MCF 10A (cell line): ENCODE data around the gene RAMP1. TPM values are rescaled to one million over a fixed set of nuclear protein-coding genes. Genes with fewer than 3 reads are reported as not detected.

Experiments used
- BruUV-seq: library from RNA; stranded (reverse); fragments of 400-500 nt; replicated peaks from 2 replicates; lab custom pipeline; 2021; lab: Mats Ljungman, UMichigan
- CTCF ChIA-PET: fragments of 300-600 bp; sonication (Branson Sonifier 250); formaldehyde crosslinking; extraction: SDS; loops from one replicate; lab custom pipeline; 2021; ENCODE audit warnings: antibody characterized with exemption, inconsistent platforms; lab: Yijun Ruan, JAX
- POLR2A ChIA-PET: fragments of 300-600, 350-650 bp; sonication (Branson Sonifier 250); formaldehyde crosslinking; extraction: SDS; loops from one replicate; lab custom pipeline; 2020; ENCODE audit warnings: antibody characterized with exemption, inconsistent platforms; lab: Yijun Ruan, JAX
- DNase-seq: peaks from one replicate; pipeline ENCODE4 v3.0.0-alpha.2; 2018; ENCODE audit not compliant: unreplicated experiment
- H3K27ac Mint-ChIP-seq: one replicate; pipeline ENCODE4 v1.8.0; 2022; ENCODE audit warnings: mild to moderate bottlenecking, low read depth, mixed read lengths; ENCODE audit not compliant: unreplicated experiment
- H3K27me3 Mint-ChIP-seq: one replicate; pipeline ENCODE4 v1.8.0; 2022; ENCODE audit warnings: mixed read lengths; ENCODE audit not compliant: insufficient read depth, unreplicated experiment
- H3K36me3 Mint-ChIP-seq: one replicate; pipeline ENCODE4 v1.8.0; 2022; ENCODE audit warnings: mild to moderate bottlenecking, moderate library complexity, mixed read lengths; ENCODE audit not compliant: insufficient read depth, unreplicated experiment
- H3K4me1 Mint-ChIP-seq: one replicate; pipeline ENCODE4 v1.8.0; 2022; ENCODE audit warnings: mixed read lengths; ENCODE audit not compliant: insufficient read depth, unreplicated experiment
- H3K4me3 Mint-ChIP-seq: one replicate; pipeline ENCODE4 v1.8.0; 2022; ENCODE audit warnings: mild to moderate bottlenecking, moderate library complexity, mixed read lengths; ENCODE audit not compliant: unreplicated experiment
- H3K9me3 Mint-ChIP-seq: one replicate; pipeline ENCODE4 v1.8.0; 2022; ENCODE audit warnings: mixed read lengths; ENCODE audit not compliant: unreplicated experiment
- intact Hi-C: fragments of 100-400 bp; cut with micrococcal nuclease; formaldehyde crosslinking; loops from 2 replicates; pipeline ENCODE4 v1.14.1; 2022
- total RNA-seq: library from RNA; stranded (reverse); gene quantifications from 2 replicates; pipeline ENCODE4 v1.2.3, GENCODE V29; 2022
- TF ChIP-seq, protein P1 (sequence below): fragments of 200-600 bp; IDR thresholded peaks from one replicate; pipeline ENCODE4 v1.8.0; 2022; ENCODE audit warnings: antibody characterized with exemption, mild to moderate bottlenecking; ENCODE audit not compliant: unreplicated experiment

The RAMP1 gene
- total RNA-seq, 1 experiment from 2014 or later: 11.2 TPM

DNA sequence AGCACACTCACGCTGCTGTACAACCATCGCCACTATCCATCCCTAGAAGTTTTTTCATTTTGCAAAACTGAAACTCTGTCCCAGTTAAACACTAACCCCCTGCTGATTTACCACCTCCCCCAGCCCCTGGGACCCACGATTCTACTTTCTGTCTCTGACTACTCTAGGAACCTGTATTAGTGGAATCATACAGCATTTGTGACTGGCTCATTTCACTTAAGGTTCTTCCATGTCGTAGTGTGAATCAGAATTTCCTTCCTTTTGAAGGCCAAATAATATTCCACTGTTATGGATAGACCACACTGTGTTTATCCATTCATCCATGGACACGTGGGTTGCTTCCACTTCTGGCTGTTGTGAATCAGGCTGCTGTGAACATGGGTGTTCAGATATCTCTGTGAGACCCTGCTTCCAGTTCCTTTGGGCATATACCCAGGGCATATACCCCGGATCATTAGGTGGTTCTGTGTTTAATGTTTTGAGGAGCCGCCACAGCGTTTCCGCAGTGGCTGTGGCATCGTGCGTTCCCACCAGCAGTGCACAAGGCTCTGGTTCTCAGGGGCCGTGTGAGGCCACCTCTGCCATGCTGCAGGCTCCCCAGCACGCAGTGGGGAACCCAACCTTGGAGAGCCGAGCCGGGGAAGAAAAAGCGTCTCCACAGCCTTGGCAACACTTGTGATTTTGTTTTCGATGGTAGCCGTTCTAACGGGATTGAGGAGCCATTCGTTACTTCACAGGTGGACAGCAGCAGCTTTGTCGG lies 10.1 kb downstream of the RAMP1 start:
- Mint-ChIP-seq H3K9me3 (no peaks in the 10 kb centered on the region), H3K27me3 (no peaks in the 10 kb centered on the region), H3K4me3 (no peak overlapping the region), H3K4me1 (peaks cover 33% of the 10 kb centered on the region), H3K36me3 (no peaks in the 10 kb centered on the region), H3K27ac (no peak overlapping the region)
- CTCF ChIA-PET: interaction anchor here (0.7 kb wide), 1 partner anchor 29 kb away, joined by 4 read pairs; no protein-coding TSS in a partner anchor
- TF ChIP-seq, protein P1, sequence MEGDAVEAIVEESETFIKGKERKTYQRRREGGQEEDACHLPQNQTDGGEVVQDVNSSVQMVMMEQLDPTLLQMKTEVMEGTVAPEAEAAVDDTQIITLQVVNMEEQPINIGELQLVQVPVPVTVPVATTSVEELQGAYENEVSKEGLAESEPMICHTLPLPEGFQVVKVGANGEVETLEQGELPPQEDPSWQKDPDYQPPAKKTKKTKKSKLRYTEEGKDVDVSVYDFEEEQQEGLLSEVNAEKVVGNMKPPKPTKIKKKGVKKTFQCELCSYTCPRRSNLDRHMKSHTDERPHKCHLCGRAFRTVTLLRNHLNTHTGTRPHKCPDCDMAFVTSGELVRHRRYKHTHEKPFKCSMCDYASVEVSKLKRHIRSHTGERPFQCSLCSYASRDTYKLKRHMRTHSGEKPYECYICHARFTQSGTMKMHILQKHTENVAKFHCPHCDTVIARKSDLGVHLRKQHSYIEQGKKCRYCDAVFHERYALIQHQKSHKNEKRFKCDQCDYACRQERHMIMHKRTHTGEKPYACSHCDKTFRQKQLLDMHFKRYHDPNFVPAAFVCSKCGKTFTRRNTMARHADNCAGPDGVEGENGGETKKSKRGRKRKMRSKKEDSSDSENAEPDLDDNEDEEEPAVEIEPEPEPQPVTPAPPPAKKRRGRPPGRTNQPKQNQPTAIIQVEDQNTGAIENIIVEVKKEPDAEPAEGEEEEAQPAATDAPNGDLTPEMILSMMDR: no peak
- no TSS peak for BruUV-seq
- POLR2A ChIA-PET: no interaction called here
- DNase-seq: no peak
- intact Hi-C loops: no loop called here

DNA sequence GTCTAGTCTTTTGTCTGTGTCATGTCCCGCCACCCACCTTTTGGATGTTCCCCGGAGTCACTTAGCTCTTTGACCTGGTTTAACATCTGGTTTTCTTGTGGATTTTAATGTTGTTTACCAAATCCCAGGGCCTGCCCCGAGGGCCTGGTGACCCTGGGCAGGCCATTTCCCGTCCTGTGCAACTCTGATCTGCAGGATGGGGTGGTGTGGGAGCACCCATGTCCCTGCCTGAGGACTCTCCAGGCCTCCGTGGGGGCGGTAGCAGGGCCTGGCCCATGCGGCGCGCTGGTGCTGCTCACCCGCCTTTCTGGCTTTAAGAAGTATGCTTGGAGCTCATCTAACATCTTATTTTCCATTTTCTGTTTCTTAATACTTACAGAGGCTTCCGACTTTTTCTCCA lies 10.7 kb downstream of the RAMP1 start:
- POLR2A ChIA-PET: no interaction called here
- intact Hi-C loops: no loop called here
- Mint-ChIP-seq H3K9me3 (no peaks in the 10 kb centered on the region), H3K36me3 (no peaks in the 10 kb centered on the region), H3K27me3 (no peaks in the 10 kb centered on the region), H3K4me1 (peaks cover 33% of the 10 kb centered on the region), H3K27ac (peak overlapping the region; percentile 61), H3K4me3 (no peak overlapping the region)
- CTCF ChIA-PET: interaction anchor here (0.7 kb wide), 1 partner anchor 28 kb away, joined by 4 read pairs; no protein-coding TSS in a partner anchor
- TF ChIP-seq, protein P1: no peak
- no peak for DNase-seq
- BruUV-seq: no TSS peak

DNA sequence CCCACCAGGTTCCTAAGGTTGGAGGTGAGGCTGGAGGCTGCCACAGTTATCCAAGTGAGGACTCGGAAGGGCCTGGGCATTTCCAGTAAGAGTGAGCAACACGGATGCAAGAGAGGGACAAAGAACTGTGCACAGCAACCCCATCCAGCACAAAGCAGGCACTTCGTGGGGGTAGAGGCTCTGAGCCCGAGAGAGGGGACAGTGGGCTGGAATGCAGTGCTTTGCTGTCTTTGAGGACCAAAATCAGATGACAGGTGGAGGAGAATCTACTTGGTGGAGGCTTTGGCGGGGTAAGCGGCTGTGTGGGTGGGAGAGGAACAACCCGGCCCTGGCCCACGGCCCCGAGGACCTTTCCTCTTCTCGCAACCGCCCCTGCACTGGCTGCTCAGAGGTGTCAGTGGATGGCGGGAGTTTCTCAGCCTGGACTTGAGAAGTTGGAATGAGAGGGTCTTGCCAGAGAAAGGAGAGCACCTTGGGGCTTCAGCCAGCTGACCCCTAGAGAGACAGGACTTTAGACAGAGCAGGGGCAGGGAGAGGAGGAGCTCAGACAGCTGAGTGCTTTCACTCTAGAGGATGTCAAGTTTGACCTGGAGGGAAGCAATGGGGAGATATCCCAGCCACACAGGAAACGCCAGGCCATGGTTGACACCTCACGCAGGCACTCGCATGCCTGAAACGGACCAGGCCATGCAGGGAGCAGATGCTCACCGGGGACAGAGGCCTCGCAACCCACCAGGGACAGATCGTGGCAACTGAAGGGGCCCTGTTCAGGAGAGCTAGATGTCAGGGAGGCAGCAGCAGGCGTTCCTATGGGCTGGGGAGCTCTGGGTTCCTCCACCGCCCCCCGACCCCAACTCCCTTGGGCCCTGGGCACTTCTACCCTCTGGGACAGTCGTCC lies 11.6 kb downstream of the RAMP1 start:
- ChIA-PET CTCF (no interaction called here), POLR2A (no interaction called here)
- H3K4me1 Mint-ChIP-seq: peaks cover 31% of the 10 kb centered on the region
- TF ChIP-seq, protein P1: no peak
- peak overlapping the region; percentile 61 for H3K27ac Mint-ChIP-seq
- no peaks in the 10 kb centered on the region for H3K36me3 Mint-ChIP-seq
- no peak overlapping the region for H3K4me3 Mint-ChIP-seq
- H3K9me3 Mint-ChIP-seq: no peaks in the 10 kb centered on the region
- no peak for DNase-seq
- intact Hi-C loops: no loop called here
- no peaks in the 10 kb centered on the region for H3K27me3 Mint-ChIP-seq
- no TSS peak for BruUV-seq
